Measurements from ENCODE around the gene FBXW7. TPM values are rescaled to one million over a fixed set of nuclear protein-coding genes. Genes with fewer than 3 reads are reported as not detected.

FBXW7 gene
- total RNA-seq, 3 donors from 2014 or later, result 55.7 to 247 (median 117) TPM

DNA sequence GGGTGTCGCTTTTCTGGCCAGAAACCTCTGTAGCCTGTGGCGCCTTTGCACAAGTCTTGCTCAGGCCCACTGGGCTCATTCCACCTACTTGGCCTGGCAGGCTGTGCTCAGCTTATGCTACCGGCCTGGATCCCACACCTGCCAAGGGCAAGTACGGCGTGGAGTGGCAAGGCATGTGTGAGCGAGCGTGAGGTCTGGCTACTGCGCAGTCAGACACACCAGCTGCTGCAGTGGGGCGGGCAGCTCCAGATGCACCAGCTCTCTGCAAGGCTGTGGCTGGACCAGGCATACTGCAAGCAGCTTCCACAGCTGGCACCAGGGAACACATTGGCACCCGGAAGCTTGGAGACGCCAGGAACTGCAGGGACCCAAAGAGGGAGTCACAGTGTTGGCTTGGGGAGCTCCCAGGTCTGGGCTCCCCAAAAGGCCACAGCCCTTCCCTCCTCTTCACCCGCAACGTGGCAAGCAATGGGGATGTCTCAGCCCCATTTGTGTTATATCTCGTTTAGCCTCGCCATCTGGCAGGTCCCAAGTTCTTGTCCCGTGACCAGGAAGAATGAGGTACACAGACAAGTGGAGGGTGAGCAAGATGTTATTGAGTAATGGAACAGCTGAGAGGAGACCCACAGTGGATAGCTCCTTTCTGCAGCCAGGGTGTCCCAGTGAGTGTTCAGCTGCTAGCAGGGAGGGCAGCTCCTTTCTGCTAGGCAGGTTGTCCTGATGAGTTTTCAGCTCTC is 3.8 kb upstream of the FBXW7 start:
- intact Hi-C loops (cut with DNase I; ENCODE audit: low total_unique reads), result no loop called here
- peaks cover 10 to 11% of the 10 kb centered on the region in 2 donors for H3K9me3 ChIP-seq
- TF ChIP-seq POLR2AphosphoS5 (IDR thresholded peaks at IDR 0.05), result no peak
- TF ChIP-seq, protein P1, sequence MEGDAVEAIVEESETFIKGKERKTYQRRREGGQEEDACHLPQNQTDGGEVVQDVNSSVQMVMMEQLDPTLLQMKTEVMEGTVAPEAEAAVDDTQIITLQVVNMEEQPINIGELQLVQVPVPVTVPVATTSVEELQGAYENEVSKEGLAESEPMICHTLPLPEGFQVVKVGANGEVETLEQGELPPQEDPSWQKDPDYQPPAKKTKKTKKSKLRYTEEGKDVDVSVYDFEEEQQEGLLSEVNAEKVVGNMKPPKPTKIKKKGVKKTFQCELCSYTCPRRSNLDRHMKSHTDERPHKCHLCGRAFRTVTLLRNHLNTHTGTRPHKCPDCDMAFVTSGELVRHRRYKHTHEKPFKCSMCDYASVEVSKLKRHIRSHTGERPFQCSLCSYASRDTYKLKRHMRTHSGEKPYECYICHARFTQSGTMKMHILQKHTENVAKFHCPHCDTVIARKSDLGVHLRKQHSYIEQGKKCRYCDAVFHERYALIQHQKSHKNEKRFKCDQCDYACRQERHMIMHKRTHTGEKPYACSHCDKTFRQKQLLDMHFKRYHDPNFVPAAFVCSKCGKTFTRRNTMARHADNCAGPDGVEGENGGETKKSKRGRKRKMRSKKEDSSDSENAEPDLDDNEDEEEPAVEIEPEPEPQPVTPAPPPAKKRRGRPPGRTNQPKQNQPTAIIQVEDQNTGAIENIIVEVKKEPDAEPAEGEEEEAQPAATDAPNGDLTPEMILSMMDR (IDR thresholded peaks at IDR 0.05), result no peak
- TF ChIP-seq POLR2A (IDR thresholded peaks at IDR 0.05), result no peak
- no peaks in the 10 kb centered on the region for H3K36me3 ChIP-seq
- H3K27me3 ChIP-seq, result no peaks in the 10 kb centered on the region
- H3K4me1 ChIP-seq, result peaks cover 0 to 13% of the 10 kb centered on the region in 2 donors
- no peak for DNase-seq (ENCODE audit: low spot score in 2 of 2)
- H3K27ac ChIP-seq, result no peak overlapping the region
- H3K4me3 ChIP-seq, result no peak overlapping the region

DNA sequence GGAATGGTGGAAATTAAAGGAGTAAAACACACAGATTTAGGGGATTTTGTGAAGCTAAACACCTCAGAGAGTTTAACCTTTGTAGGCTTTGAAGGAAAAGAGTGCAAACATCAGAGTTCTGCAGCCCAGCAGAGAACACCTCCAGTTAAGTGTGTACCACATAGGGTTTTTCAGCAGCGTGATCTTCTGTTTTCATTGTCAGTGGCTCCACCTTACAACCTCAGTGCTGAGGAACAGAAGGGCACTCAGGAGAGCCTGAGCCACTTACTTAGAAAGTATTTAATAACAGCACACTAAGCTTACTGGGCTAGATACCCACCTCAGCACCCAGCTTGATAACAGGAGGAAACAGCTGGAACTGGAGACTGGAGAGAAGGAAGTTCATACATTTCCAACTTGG is 2.0 kb upstream of the FBXW7 start:
- no peaks in the 10 kb centered on the region for H3K27me3 ChIP-seq
- no peak for DNase-seq (ENCODE audit: low spot score in 2 of 2)
- intact Hi-C loops (cut with DNase I; ENCODE audit: low total_unique reads), result no loop called here
- peaks cover 0 to 13% of the 10 kb centered on the region in 2 donors for H3K4me1 ChIP-seq
- H3K4me3 ChIP-seq, result peak overlapping the region in 1 of 3 donors; percentile 84
- no peaks in the 10 kb centered on the region for H3K36me3 ChIP-seq
- peaks cover 10 to 11% of the 10 kb centered on the region in 2 donors for H3K9me3 ChIP-seq
- TF ChIP-seq, protein P1 (IDR thresholded peaks at IDR 0.05), result no peak
- TF ChIP-seq POLR2A (IDR thresholded peaks at IDR 0.05), result no peak
- no peak for TF ChIP-seq POLR2AphosphoS5 (IDR thresholded peaks at IDR 0.05)
- H3K27ac ChIP-seq, result peak overlapping the region; percentile 95 to 97

DNA sequence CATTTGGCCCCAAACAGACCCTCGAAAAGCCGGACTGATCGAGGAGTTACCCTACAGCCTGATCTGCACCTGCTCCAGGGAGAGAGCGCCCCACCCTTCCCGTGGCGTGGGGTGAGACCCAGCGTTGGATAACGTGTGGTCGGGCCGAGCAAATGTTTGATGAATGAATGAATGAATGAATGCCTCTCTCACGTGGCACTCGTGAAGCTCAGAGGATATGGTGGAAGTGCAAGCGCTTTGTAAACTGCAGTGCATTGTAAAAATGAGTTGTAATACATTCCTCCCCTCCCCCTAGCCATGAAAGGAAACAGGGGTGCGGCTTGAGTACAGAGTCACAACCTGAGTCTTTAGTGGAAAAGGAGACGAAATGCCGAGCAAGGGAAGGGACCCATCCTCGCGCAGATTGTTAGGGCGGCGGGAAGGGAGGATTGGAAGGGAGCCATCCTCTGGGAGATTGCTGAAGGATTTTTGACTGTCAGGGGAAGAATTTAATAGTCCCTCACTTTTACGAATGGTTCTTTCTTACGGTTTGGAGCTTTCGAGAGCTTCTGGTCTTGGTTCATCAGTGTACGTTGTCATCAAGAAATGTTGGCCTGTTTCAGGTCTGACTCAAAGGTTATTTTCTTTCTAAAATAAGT is 772 bp upstream of the FBXW7 start:
- TF ChIP-seq, protein P1 (IDR thresholded peaks at IDR 0.05), result no peak
- no peak for TF ChIP-seq POLR2AphosphoS5 (IDR thresholded peaks at IDR 0.05)
- no peak for DNase-seq (ENCODE audit: low spot score in 2 of 2)
- peaks cover 0 to 13% of the 10 kb centered on the region in 2 donors for H3K4me1 ChIP-seq

DNA sequence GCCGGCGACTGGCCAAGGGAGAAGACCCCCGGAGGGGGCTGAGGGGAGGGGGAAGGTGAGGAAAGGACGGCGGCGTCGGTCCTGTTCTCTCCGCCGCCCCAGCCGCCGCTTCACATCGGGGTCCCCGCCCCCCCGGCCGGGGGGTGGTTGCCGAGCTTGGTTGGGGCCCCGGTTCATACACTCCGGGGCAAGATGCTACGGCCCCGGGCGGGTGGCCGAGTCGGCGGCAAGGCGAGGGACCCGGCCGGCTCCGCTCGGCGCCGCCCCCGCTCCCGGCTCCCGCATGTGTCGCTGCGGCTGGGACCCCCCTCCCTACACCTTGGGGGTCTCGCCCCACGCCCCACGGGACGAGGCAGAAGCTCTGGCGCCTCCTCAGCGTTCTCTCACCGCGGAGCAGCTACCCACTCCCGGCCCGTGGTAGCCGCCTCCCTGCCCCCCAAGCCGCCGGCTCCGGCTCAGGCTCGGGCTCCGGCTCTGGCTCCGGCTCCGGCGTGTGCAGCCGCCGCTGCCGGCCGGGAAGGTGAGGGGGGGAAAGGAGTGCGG is 461 bp downstream of the FBXW7 start:
- Histone ChIP-seq H3K36me3 (no peaks in the 10 kb centered on the region), H3K4me3 (peak overlapping the region; percentile 84 to 98 (median 97)), H3K27me3 (no peaks in the 10 kb centered on the region), H3K4me1 (peaks cover 0 to 13% of the 10 kb centered on the region in 2 donors), H3K9me3 (peaks cover 9 to 10% of the 10 kb centered on the region in 2 donors), H3K27ac (peak overlapping the region; percentile 95 to 97)
- no peak for DNase-seq (ENCODE audit: low spot score in 2 of 2)
- no peak for TF ChIP-seq POLR2A (IDR thresholded peaks at IDR 0.05)
- TF ChIP-seq POLR2AphosphoS5 (IDR thresholded peaks at IDR 0.05), result no peak
- TF ChIP-seq, protein P1 (IDR thresholded peaks at IDR 0.05), result no peak
- intact Hi-C loops (cut with DNase I; ENCODE audit: low total_unique reads), result no loop called here

More for the DNA sequence above, 772 bp upstream of the FBXW7 start:
- Histone ChIP-seq H3K9me3 (peaks cover 10 to 11% of the 10 kb centered on the region in 2 donors), H3K36me3 (no peaks in the 10 kb centered on the region), H3K27me3 (no peaks in the 10 kb centered on the region), H3K4me3 (peak overlapping the region; percentile 84 to 98 (median 97)), H3K27ac (peak overlapping the region; percentile 95 to 97)
- intact Hi-C loops (cut with DNase I; ENCODE audit: low total_unique reads), result no loop called here

Measured in breast epithelium (tissue), 4 donors.